Heart right ventricle (tissue), 16 donors: ENCODE data around the gene MAP3K1. TPM values are rescaled to one million over a fixed set of nuclear protein-coding genes. Genes with fewer than 3 reads are reported as not detected.

Source experiments
- ATAC-seq, 8 donors: fragments of 200-7000 bp; cut with Tn5 transposase; one replicate each; pipeline ENCODE4 v1.9.1; 2020; ENCODE audit warnings: mild to moderate bottlenecking in 8 of 8, moderate library complexity in 8 of 8, moderate number of reproducible peaks in 1 of 8
- DNase-seq, 2 donors: peaks; one replicate each; pipeline ENCODE4 v3.0.0-alpha.2; 2020
- H3K27ac ChIP-seq, 10 donors: fragments of 200-600 bp; sonication (generic) in 2 of 10; one replicate each; pipeline versions ENCODE4 v1.5.0 to v1.8.0; 2020 to 2022; ENCODE audit warnings: mild to moderate bottlenecking in 3 of 10
- H3K27me3 ChIP-seq, 7 donors: fragments of 200-600 bp; one replicate each; pipeline ENCODE4 v1.8.0; 2021 to 2022; ENCODE audit warnings: mild to moderate bottlenecking in 2 of 7
- H3K36me3 ChIP-seq, 9 donors: fragments of 200-600 bp; sonication (generic) in 1 of 9; one replicate each; pipeline versions ENCODE4 v1.5.0 to v1.8.0; 2020 to 2022; ENCODE audit warnings: mild to moderate bottlenecking in 2 of 9
- H3K4me1 ChIP-seq, 9 donors: fragments of 200-600 bp; sonication (generic) in 1 of 9; one replicate each; pipeline versions ENCODE4 v1.5.0 to v1.8.0; 2020 to 2022; ENCODE audit warnings: mild to moderate bottlenecking in 4 of 9
- H3K4me3 ChIP-seq, 10 donors: fragments of 200-600 bp; sonication (generic) in 2 of 10; one replicate each; pipeline versions ENCODE4 v1.5.0 to v1.8.0; 2020 to 2022; ENCODE audit warnings: mild to moderate bottlenecking in 7 of 10, moderate library complexity in 2 of 10
- H3K9me3 ChIP-seq, 11 donors: fragments of 200-600 bp in 10 of 11; sonication (generic) in 2 of 11; one replicate each; pipeline versions ENCODE4 v1.5.0 to v1.8.0; 2013 to 2022; ENCODE audit warnings: mild to moderate bottlenecking in 2 of 11, control low read depth in 1 of 11, moderate library complexity in 1 of 11
- WGBS, 2 donors: extraction: QIAGEN DNeasy Blood & Tissue Kit; methylation state at CpG; one replicate each; pipeline ENCODE4 v1.1.7; 2013; ENCODE audit warnings: inconsistent platforms in 1 of 2; 5-methylcytosine and 5-hydroxymethylcytosine counted together
- intact Hi-C, 10 donors: fragments of 100-400 bp; cut with DNase I; formaldehyde crosslinking; loops; one replicate each; pipeline versions ENCODE4 v1.11.1 to v1.14.2; 2022
- polyA plus RNA-seq, 2 donors: library from polyadenylated mRNA; stranded (reverse); fragments of 200-250 nt; gene quantifications; one replicate each; pipeline ENCODE4 v1.2.3, GENCODE V29; 2013
- total RNA-seq, 10 donors: library from RNA; stranded (reverse); fragmentation: NEBNext Ultra II Directional in 3 of 10; extraction: Animal tissue kit (Norgen Biotek cat#: 25700) in 3 of 10; gene quantifications; one replicate each; pipeline versions ENCODE4 v1.2.1 to v1.2.4, GENCODE V29; 2021 to 2023
- TF ChIP-seq, protein P1 (sequence below), 9 donors: fragments of 200-600 bp; sonication (generic) in 2 of 9; IDR thresholded peaks; one replicate each; pipeline versions ENCODE4 v1.5.0 to v1.8.0; 2021 to 2022; ENCODE audit warnings: antibody characterized with exemption in 9 of 9, mild to moderate bottlenecking in 5 of 9, moderate library complexity in 1 of 9
- donor health status: Arrhythmogenic right ventricular cardiomyopathy.
- donor health status: ischemic (EF 13 %, LVEDD 7.1; RV severe dilation, severe dysfunction).
- donor health status: healthy with polysubstance abuse.
- donor health status: DM: no; HTN: yes; CAD: no.
- donor health status: DM: no; HTN: no; CAD: no.
- donor health status: ischemic (EF 25% LVEDD 6.9; RV normal size, moderate dysfunction).
- donor health status: ischemic (EF 25% LVEDD 5.7; RV mildly dilated, moderate dysfunction).
- donor health status: healthy.
- donor health status: DM: yes; HTN: yes; CAD: no.
- donor health status: Ischemic cardiomyopathy.
- donor health status: ischemic (EF 35%, LVEDD 5.7; RV mildly dilated, moderate dysfunction).
- donor health status: nonischemic (EF 11% LVEDD 7.7; RV severe dilation, severe dysfunction).
- donor health status: DM: yes; HTN: yes; CAD: no.
- donor health status: PGD.
- donor health status: ischemic (EF 29% LVEDD 5.4; RV normal size, mild dysfunction).
- donor health status: nonischemic (EF 23%, LVEDD 6.1; RV moderate dilation, normal function).

MAP3K1 gene
- total and polyA plus RNA-seq, 12 donors: 1.7 to 13.3 (median 6.3) TPM

DNA sequence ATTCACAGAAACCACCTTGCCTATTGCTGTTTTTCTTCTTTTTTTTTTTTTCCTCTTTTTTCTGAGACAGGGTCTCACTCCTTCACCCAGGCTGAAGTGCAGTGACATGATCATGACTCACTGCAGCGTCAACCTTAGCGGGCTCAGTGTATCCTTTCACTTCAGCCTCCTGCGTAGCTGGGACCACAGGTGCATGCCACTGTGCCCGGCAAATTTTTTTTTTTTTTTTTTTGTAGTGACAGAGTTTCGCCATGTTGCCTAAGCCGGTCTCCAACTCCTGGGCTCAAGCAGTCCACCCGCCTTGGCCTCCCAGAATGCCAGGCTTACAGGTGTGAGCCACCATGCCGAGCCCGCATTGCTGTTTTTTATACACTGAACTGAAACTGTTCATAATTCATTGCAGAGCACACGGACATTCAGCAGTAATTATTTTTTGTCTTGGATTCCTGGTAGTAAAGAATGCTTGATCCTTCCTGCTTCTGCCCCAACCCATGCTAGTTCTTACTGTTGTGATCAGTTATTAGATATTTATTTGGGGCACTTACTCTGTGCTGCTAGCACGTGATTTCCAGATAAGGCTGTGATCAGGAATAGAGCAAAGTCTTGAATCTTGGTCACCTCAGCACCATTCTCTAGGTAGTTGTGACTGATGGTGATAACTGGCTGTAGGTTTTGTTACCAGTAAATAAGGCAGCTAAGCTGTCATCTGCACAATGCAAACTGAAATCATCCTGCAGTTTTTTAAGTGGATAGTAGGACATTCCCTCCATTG lies 14.0 kb downstream of the MAP3K1 start:
- TF ChIP-seq, protein P1, sequence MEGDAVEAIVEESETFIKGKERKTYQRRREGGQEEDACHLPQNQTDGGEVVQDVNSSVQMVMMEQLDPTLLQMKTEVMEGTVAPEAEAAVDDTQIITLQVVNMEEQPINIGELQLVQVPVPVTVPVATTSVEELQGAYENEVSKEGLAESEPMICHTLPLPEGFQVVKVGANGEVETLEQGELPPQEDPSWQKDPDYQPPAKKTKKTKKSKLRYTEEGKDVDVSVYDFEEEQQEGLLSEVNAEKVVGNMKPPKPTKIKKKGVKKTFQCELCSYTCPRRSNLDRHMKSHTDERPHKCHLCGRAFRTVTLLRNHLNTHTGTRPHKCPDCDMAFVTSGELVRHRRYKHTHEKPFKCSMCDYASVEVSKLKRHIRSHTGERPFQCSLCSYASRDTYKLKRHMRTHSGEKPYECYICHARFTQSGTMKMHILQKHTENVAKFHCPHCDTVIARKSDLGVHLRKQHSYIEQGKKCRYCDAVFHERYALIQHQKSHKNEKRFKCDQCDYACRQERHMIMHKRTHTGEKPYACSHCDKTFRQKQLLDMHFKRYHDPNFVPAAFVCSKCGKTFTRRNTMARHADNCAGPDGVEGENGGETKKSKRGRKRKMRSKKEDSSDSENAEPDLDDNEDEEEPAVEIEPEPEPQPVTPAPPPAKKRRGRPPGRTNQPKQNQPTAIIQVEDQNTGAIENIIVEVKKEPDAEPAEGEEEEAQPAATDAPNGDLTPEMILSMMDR (IDR thresholded peaks at IDR 0.05): no peak
- DNase-seq (no peak), ATAC-seq (no peak)
- H3K4me3 ChIP-seq: no peak overlapping the region
- no peaks in the 10 kb centered on the region for H3K36me3 ChIP-seq
- H3K4me1 ChIP-seq: peaks cover 0 to 100% (median 78%) of the 10 kb centered on the region in 9 donors
- intact Hi-C loops: no loop called here
- H3K27me3 ChIP-seq: no peaks in the 10 kb centered on the region
- peak overlapping the region in 1 of 10 donors; percentile 17 for H3K27ac ChIP-seq
- no peaks in the 10 kb centered on the region for H3K9me3 ChIP-seq
- WGBS, 2 donors: 74 to 75% methylated on average over 11 of the region's 11 CpGs

DNA sequence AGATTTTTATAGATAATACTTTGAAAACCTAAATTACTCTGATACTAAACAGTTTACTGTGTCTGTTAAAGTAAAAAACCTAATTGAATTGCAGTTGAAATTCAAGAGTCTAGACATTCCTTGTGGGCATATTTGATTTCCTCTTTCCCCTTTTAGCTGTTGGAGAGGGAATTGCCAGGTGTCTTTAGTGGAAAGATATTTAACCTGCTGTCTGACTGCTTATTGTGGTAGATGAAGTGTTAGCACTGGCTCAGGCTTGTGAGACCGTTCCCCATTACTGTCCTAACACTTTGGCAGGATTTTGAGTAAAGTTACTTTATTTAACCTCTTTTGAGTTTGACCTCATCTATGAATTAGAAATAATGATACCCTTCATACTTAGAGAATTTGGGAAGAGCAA lies 16.4 kb downstream of the MAP3K1 start:
- Histone ChIP-seq H3K4me3 (no peak overlapping the region), H3K27me3 (no peaks in the 10 kb centered on the region), H3K4me1 (peaks cover 0 to 99% (median 81%) of the 10 kb centered on the region in 9 donors), H3K9me3 (no peaks in the 10 kb centered on the region), H3K36me3 (no peaks in the 10 kb centered on the region), H3K27ac (no peak overlapping the region)
- DNase-seq (no peak), ATAC-seq (no peak)
- WGBS, 2 donors: 20 to 54% methylated on average over 1 of the region's 1 CpG
- intact Hi-C loops: loop anchor here in 1 of 10 donors (10.0 kb wide), 1 partner anchor 347 kb away; no protein-coding TSS in a partner anchor
- TF ChIP-seq, protein P1 (IDR thresholded peaks at IDR 0.05): no peak

DNA sequence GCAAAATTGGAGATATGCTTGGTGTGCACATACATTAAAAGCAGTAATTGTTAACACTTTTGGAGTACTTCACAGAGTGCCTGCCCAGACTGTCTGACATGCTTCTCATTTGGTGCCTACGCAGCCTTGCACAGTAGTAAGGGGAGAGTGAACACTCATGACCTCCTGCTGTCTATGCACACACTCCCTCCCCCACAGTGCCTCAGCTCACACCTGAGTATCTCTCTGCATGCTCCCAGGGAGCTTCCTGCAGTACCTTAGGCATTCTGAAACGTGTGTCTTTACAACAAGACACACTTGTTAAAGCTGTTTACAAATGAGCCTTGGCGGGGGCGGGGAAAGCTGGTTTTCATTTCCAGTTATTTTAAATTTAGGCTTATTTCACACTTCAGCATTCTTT lies 18.0 kb downstream of the MAP3K1 start:
- Histone ChIP-seq H3K27ac (no peak overlapping the region), H3K36me3 (no peaks in the 10 kb centered on the region), H3K9me3 (no peaks in the 10 kb centered on the region), H3K27me3 (no peaks in the 10 kb centered on the region), H3K4me3 (no peak overlapping the region), H3K4me1 (peaks cover 0 to 99% (median 81%) of the 10 kb centered on the region in 9 donors)
- TF ChIP-seq, protein P1 (IDR thresholded peaks at IDR 0.05): no peak
- intact Hi-C loops: loop anchor here in 1 of 10 donors (10.0 kb wide), 1 partner anchor 349 kb away; no protein-coding TSS in a partner anchor
- WGBS, 2 donors: 74 to 76% methylated on average over 4 of the region's 4 CpGs
- no peak for DNase-seq
- peak in 2 of 8 donors; percentile 22 to 37 for ATAC-seq

DNA sequence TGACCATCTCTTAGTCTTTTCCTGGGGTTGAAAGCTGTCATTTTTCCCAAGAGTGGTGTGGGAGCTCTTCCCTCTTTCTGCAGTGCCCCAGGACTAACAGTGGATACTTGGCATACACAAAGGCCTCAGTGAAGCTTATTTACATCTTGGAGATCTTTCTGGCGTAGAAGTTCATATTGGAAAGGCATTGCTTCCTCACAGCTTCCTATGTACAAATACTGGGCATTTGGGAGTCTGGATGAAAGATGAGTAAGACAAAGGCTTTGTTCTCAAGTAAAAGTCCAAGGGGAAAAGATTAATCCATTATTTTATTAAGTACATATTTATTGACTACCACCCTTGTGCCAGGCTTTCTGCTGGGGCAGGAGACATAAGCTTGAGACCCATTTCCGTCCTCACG lies 22.0 kb downstream of the MAP3K1 start:
- Histone ChIP-seq H3K4me1 (peaks cover 0 to 96% (median 64%) of the 10 kb centered on the region in 9 donors), H3K4me3 (no peak overlapping the region), H3K27ac (peak overlapping the region in 6 of 10 donors; percentile 5 to 66 (median 44)), H3K9me3 (no peaks in the 10 kb centered on the region), H3K36me3 (no peaks in the 10 kb centered on the region), H3K27me3 (no peaks in the 10 kb centered on the region)
- intact Hi-C loops: loop anchor here in 5 of 10 donors (1.0 to 10.0 kb wide), 4 partner anchors 353 to 567 kb away; no protein-coding TSS in a partner anchor
- DNase-seq (no peak), ATAC-seq (no peak)
- TF ChIP-seq, protein P1 (IDR thresholded peaks at IDR 0.05): no peak
- WGBS, 2 donors: 56 to 63% methylated on average over 3 of the region's 3 CpGs
